HG02943 (cell line): ENCODE measurements around the gene SYN1.

ENCODE experiments used
- ATAC-seq: cut with Tn5 transposase; IDR thresholded peaks from one replicate; pipeline ENCODE4 v1.9.1; 2021; ENCODE audit warnings: mild to moderate bottlenecking, low read depth, moderate library complexity; ENCODE audit not compliant: unreplicated experiment

Gene SYN1

GRCh38 chrX:47634871-47635575, 15.4 kb upstream of the SYN1 start:
- no peak for ATAC-seq

GRCh38 chrX:47633689-47634590, 14.3 kb upstream of the SYN1 start:
- ATAC-seq, result no peak

GRCh38 chrX:47632666-47633065, 13.0 kb upstream of the SYN1 start:
- ATAC-seq, result no peak

DNA sequence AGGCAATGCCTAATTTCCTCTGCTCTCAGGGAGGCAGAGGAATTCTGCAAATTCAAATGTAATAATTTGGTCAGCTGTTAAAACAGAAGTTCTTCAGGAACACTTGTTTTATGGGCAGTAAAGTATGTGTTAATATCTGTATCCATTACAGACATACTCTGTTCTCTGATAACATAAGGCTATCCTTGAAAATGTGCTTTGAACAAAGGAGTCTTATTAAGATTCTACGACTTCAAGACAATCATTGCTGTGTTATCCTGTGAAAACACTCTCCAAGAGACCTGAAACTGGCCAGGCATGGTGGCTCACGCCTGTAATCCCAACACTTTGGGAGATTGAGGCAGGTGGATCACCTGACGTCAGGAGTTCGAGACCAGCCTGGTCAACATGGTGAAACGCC, 12.0 kb upstream of the SYN1 start:
- no peak for ATAC-seq

- ATAC-seq, result no peak
Measured at GRCh38 chrX:47629419-47630200, 10.0 kb upstream of the SYN1 start, which contains the start of gene CFP. CFP (minus strand) TSS chrX:47629930; CDS start chrX:47629844, 86 bp downstream.

GRCh38 chrX:47628982-47629381, 9.3 kb upstream of the SYN1 start:
- ATAC-seq, result no peak

DNA sequence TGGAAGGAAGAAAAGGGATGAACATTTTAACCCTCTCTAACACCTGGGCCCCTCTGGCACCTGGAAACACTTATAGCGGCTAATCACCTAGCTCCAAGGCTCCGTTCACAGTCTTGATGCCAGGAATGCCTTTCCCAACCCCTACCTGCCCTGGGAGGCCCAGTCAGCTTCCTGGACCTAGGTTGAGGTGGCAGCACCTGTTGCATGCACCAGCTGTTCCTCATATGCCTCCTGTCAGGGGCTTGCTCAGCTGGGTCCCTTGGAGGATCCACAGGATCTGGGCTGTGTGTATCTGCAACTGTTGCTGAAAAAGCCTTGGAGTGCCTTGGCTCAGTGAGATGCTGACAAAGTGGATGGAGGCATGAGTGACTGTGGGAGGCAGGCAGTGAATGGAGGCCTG, 5.7 kb upstream of the SYN1 start:
- no peak for ATAC-seq

DNA sequence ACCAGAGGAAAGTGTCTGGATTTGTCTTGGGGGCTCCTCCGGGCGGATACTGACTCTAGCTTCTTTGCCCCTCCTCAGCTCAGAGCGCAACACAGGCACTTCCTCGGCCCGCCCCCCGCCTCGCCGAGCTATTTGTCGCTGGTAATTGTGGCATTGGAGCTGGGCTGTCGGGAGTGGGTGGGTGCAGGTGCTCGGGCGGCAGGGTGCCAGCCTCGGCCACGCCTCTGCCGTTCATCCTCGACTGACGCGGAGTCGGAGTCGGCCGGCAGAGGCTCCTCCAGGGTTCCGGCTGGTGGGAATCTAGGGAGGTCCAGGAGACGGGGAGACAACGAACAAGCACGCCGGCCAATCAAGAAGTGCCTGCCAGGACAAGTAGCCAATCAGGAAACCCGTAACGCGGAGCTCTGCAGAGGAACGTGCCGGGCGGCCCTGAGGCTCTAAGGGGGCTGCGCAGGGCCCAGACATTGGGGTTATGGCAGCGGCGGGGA, 3.9 kb upstream of the SYN1 start:
- ATAC-seq, result no peak

- ATAC-seq, result no peak
Measured at GRCh38 chrX:47621851-47622250, 2.2 kb upstream of the SYN1 start.

- no peak for ATAC-seq
Measured at GRCh38 chrX:47620303-47620685, 637 bp upstream of the SYN1 start.

GRCh38 chrX:47618923-47619485, 653 bp downstream of the SYN1 start:
- no peak for ATAC-seq

- no peak for ATAC-seq
Measured at GRCh38 chrX:47614618-47615017, 5.0 kb downstream of the SYN1 start.

DNA sequence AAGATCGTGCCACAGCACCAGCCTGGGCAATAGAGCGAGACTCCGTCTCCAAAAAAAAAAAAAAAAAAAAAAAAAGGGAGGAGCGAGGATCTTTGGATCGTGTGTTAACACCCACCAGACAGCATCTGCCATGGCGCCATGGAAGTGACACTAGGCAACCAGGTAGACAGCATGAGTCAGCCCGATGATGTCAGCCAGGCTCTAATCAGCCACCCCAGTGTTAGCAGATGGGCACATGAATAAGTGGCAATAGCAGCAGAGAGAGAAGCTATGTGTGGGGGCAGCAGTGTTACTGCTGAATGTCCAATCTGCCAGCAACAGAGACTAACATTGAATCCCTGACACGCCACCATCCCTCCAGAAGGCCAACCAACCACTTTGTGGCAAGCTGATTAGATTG, 6.6 kb downstream of the SYN1 start:
- ATAC-seq, result no peak

DNA sequence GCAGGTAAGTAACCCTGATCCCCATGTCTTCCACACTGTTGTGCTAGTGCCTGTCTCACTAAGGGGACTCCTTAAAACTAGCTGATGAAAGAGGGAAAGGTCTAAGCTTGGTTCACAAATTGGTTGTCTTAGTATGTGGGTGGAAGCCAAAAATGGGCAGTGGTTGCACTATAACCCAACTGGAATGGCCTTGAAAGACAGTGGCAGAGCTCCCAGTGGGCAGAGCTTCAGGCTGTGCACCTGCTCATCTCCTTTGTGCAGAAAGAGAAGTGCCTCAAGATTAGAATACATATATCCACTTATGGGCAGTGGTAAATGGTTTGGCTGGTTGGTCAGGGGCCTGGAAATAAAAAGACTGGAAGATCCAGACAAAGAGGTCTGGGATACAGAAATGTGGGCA, 7.2 kb downstream of the SYN1 start:
- no peak for ATAC-seq

DNA sequence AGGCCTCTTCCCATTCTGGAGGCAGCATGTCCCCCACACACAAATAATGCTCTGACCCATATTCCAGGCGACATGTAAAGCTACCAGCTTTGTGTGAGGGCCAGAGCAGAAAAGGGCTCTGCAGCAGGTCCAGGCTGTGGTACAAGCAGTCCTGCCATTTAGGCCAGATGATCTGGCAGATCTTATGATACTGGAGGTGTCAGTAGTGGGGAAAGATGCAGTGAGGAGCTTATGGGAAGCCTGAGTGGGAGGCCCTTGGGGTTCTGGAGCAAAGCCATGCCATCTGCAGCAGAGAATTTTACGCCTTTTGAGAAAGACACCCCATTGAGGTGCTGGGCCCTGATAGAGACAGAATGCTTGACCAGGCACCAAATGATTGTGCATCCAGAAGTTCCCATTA, 7.7 kb downstream of the SYN1 start:
- no peak for ATAC-seq

DNA sequence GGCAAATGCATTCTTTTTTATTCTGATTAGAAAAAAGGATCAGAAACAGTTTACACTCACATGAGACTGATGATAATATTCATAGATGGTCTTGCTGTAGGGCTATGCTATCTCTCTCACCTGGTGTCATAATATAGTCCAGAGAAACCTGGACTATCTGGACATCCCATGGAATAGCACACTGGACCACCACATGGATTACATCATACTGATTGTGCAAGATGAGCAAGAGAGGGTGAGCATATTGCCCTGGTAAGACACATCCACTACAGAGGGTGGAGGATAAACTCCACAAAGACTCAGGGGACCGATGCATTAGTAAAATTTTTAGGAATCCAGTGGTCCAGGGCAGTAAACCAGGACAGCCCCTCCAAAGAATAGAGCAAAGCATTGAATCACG, 8.2 kb downstream of the SYN1 start:
- no peak for ATAC-seq

- ATAC-seq, result no peak
Measured at GRCh38 chrX:47610511-47610910, 9.1 kb downstream of the SYN1 start.

DNA sequence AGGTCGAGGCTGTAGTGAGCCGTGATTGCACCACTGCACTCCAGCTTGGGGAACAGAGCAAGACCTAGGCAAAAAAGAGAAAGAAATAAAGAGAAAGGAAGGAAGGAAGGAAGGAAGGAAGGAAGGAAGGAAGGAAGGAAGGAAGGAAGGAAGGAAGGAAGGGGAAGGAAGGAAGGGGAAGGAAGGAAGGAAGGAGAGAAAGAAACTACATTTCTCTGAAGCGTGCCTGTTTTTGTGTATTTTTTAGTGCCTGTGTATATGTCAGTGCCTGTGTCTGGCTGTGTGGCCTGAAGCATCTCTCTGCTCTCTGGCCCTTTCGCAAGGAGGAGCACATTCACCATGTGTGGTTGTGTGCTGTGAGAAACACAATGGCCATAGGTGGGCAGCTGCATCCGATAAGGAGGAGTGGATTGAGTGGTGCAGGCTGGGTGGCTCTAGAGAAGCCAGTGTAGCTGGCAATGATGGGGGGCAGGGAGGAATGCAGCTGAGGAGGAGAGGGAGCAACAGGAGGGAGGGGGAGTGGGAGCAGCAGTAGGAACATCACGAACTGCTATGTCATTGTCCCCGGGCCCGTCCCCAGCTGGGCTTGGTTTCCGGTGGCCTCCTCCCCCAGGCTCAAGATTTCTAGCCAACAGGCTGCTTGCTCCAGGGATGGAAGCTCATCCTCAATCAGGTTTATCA, 11.4 kb downstream of the SYN1 start:
- ATAC-seq, result no peak

DNA sequence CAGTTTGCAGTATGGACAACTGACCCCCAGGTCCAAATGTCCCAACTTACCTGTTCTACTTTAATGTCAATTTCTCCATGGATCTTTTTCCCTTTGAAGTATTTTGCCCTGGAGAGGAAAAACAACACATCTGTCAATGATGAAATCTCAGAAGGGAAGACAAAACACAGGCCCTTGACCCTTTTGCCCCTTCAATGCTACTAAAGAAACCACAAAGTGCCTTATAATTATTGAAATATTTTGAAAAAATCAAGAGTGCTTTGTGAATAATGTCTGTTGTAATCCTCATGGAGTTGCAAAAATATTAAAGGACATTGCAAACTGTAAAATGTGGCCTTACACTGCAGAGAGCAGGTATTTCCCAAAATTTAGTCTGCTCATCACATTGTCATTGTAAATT, 12.6 kb downstream of the SYN1 start:
- no peak for ATAC-seq

- ATAC-seq, result no peak
Measured at GRCh38 chrX:47605024-47605423, 14.6 kb downstream of the SYN1 start.
